Measurements from ENCODE around the gene BCO2. TPM values are rescaled to one million over a fixed set of nuclear protein-coding genes. Genes with fewer than 3 reads are reported as not detected.

The BCO2 gene, protein sequence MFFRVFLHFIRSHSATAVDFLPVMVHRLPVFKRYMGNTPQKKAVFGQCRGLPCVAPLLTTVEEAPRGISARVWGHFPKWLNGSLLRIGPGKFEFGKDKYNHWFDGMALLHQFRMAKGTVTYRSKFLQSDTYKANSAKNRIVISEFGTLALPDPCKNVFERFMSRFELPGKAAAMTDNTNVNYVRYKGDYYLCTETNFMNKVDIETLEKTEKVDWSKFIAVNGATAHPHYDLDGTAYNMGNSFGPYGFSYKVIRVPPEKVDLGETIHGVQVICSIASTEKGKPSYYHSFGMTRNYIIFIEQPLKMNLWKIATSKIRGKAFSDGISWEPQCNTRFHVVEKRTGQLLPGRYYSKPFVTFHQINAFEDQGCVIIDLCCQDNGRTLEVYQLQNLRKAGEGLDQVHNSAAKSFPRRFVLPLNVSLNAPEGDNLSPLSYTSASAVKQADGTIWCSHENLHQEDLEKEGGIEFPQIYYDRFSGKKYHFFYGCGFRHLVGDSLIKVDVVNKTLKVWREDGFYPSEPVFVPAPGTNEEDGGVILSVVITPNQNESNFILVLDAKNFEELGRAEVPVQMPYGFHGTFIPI
- 3.0 and 3.6 TPM in 2 replicates for total RNA-seq
- long read RNA-seq, partial matches to known transcripts: 1 of 10 reads
- long read RNA-seq, other reads (novel, unspliced or antisense): 6 of 10 reads

DNA sequence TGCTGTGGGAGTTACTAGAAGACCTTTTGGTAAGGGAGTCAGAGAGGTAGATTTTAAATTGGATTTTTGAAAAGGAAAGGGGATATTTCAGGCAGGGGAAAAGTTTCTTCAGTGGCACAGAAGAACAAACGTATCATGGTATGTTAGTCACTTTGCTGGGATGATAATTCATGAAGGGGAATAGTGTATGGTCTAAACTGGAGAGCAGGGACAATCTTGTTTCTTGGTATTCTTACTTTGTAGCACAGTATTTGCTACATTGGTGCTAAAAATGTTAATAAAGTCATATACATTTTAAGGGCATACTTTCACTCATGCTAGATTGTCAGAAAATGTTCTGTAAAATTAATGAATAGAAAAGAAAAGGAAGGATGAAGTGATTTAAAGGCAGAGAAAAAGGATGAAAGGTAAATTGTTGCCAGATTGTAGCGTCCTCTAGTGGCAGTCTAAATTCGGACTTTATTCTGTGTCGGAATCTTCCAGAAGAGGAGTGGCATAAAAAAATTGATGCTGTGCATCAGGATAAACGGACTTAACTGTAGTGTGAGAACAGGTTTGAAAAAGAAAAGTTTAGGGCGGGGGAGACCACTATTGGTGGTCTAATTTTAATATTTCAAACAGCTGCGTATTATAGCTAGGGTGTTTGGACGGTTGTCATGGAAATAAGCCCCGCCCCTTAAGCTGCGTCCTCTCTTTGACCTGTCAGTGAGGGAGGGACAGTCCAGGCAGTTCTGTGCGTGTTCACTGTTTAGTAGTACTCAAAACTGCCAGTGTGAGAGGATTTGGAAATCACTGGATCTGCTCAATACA is at the start of gene BCO2:
Gene BCO2 (plus strand): TSS at position 724 of the 810 bp plus-strand sequence. CDS start 90 bp downstream, outside the sequence.
- TF ChIP-seq, protein P1, sequence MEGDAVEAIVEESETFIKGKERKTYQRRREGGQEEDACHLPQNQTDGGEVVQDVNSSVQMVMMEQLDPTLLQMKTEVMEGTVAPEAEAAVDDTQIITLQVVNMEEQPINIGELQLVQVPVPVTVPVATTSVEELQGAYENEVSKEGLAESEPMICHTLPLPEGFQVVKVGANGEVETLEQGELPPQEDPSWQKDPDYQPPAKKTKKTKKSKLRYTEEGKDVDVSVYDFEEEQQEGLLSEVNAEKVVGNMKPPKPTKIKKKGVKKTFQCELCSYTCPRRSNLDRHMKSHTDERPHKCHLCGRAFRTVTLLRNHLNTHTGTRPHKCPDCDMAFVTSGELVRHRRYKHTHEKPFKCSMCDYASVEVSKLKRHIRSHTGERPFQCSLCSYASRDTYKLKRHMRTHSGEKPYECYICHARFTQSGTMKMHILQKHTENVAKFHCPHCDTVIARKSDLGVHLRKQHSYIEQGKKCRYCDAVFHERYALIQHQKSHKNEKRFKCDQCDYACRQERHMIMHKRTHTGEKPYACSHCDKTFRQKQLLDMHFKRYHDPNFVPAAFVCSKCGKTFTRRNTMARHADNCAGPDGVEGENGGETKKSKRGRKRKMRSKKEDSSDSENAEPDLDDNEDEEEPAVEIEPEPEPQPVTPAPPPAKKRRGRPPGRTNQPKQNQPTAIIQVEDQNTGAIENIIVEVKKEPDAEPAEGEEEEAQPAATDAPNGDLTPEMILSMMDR (IDR thresholded peaks at IDR 0.05; ENCODE audit: unreplicated experiment): peak; percentile 76
- peak within 1 kb of the TSS; percentile 43 for H3K4me3 Mint-ChIP-seq (ENCODE audit: low read depth)
- H3K36me3 Mint-ChIP-seq (ENCODE audit: insufficient read depth): no peaks in the 10 kb centered on the region
- peak; percentile 37 for DNase-seq (ENCODE audit: low spot score, unreplicated experiment)
- peak within 1 kb of the TSS; percentile 71 for H3K27ac Mint-ChIP-seq
- no peaks in the 10 kb centered on the region for H3K9me3 Mint-ChIP-seq (ENCODE audit: low read depth)
- peaks cover 13% of the 10 kb centered on the region for H3K4me1 Mint-ChIP-seq (ENCODE audit: low read depth)
- peaks cover 3% of the 10 kb centered on the region for H3K27me3 Mint-ChIP-seq

- TF ChIP-seq, protein P1 (IDR thresholded peaks at IDR 0.05; ENCODE audit: unreplicated experiment): no peak
- Mint-ChIP-seq H3K36me3 (ENCODE audit: insufficient read depth) (no peaks in the 10 kb centered on the region), H3K4me3 (ENCODE audit: low read depth) (no peak overlapping the region), H3K4me1 (ENCODE audit: low read depth) (no peaks in the 10 kb centered on the region), H3K9me3 (ENCODE audit: low read depth) (no peaks in the 10 kb centered on the region), H3K27ac (no peak overlapping the region), H3K27me3 (no peaks in the 10 kb centered on the region)
- DNase-seq (ENCODE audit: low spot score, unreplicated experiment): no peak
These were observed 48.3 kb upstream of the BCO2 start for GRCh38 chr11:112127056-112127455.

DNA sequence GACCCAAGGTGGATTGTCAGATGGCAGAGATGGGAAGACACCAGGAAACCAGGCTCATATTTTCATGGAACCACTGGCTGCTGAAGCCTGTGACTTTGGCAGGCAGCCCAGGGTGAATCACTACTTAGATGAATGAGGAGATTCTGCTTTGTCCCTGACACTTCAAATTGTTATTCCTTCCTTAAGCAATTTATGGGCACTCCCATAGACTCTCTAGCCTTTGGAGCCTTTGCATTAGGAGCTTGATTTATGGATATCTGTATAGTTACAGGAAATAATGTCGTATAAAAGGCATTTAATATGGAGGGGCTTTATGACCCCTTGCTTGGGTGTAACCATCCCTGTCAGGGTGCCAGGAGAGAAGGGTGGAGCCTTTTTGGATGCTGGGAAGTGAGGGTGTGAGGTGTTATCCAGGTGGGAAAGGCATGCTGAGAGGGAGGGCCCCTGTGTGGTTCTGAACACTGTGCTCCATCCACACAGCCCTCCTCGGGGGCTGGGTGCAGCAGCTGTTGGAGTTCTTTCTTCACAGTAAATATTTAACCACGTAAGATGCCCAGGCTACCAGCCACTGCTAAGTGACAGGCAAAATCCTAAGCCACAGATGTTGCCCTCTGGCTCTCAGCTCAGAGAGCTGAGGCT is 46.7 kb upstream of the BCO2 start:
- TF ChIP-seq, protein P1 (IDR thresholded peaks at IDR 0.05; ENCODE audit: unreplicated experiment): no peak
- Mint-ChIP-seq H3K27me3 (no peaks in the 10 kb centered on the region), H3K9me3 (ENCODE audit: low read depth) (no peaks in the 10 kb centered on the region), H3K27ac (no peak overlapping the region), H3K36me3 (ENCODE audit: insufficient read depth) (no peaks in the 10 kb centered on the region), H3K4me1 (ENCODE audit: low read depth) (no peaks in the 10 kb centered on the region), H3K4me3 (ENCODE audit: low read depth) (no peak overlapping the region)
- no peak for DNase-seq (ENCODE audit: low spot score, unreplicated experiment)

DNA sequence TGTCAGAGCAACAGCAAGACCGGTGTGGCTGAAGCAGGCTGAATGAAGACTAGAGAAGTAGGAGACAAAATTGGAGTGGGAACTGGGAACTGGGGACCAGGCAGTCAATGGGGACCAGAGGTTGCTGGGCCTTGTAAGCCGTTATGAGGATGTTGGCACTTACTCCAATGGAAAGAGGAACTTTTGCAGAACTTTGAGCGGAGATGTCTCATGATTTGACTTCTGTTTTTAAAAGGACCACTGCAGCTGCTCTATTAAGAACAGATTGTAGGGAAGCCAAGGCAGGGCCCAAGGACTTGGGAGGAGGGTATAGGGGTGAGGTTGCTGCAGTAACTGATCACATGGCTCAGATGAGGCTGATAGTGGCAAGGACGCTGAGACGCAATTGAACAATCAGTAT is 45.7 kb upstream of the BCO2 start:
- no peak for DNase-seq (ENCODE audit: low spot score, unreplicated experiment)
- no peaks in the 10 kb centered on the region for H3K9me3 Mint-ChIP-seq (ENCODE audit: low read depth)
- H3K4me1 Mint-ChIP-seq (ENCODE audit: low read depth): no peaks in the 10 kb centered on the region
- no peak overlapping the region for H3K27ac Mint-ChIP-seq
- TF ChIP-seq, protein P1 (IDR thresholded peaks at IDR 0.05; ENCODE audit: unreplicated experiment): no peak
- no peaks in the 10 kb centered on the region for H3K36me3 Mint-ChIP-seq (ENCODE audit: insufficient read depth)
- H3K27me3 Mint-ChIP-seq: no peaks in the 10 kb centered on the region
- H3K4me3 Mint-ChIP-seq (ENCODE audit: low read depth): no peak overlapping the region
